ENCODE data around the gene DSCAM. TPM values are rescaled to one million over a fixed set of nuclear protein-coding genes. Genes with fewer than 3 reads are reported as not detected.

The DSCAM gene
- total and polyA plus RNA-seq, 4 donors = 0.02 to 0.25 (median 0.09) TPM

- Histone ChIP-seq H3K9me3 (ENCODE audit: control insufficient read depth in 4 of 4, insufficient read depth in 3 of 4, low read length in 3 of 4) (peaks cover 0 to 2% (median 0%) of the 10 kb centered on the region in 4 donors), H3K36me3 (ENCODE audit: control insufficient read depth in 4 of 4, insufficient read depth in 4 of 4, low read length in 4 of 4) (no peaks in the 10 kb centered on the region), H3K9ac (ENCODE audit: insufficient read depth in 1 of 2, low read length in 2 of 2) (no peak overlapping the region), H3K4me1 (ENCODE audit: control insufficient read depth in 5 of 5, insufficient read depth in 5 of 5, low read length in 5 of 5) (no peaks in the 10 kb centered on the region), H3K4me3 (no peak overlapping the region), H3K27me3 (ENCODE audit: control insufficient read depth in 3 of 3, insufficient read depth in 3 of 3, low read length in 2 of 3) (no peaks in the 10 kb centered on the region), H3K27ac (ENCODE audit: low read depth in 1 of 2, low read length in 1 of 2) (no peak overlapping the region)
- TF ChIP-seq, protein P1, sequence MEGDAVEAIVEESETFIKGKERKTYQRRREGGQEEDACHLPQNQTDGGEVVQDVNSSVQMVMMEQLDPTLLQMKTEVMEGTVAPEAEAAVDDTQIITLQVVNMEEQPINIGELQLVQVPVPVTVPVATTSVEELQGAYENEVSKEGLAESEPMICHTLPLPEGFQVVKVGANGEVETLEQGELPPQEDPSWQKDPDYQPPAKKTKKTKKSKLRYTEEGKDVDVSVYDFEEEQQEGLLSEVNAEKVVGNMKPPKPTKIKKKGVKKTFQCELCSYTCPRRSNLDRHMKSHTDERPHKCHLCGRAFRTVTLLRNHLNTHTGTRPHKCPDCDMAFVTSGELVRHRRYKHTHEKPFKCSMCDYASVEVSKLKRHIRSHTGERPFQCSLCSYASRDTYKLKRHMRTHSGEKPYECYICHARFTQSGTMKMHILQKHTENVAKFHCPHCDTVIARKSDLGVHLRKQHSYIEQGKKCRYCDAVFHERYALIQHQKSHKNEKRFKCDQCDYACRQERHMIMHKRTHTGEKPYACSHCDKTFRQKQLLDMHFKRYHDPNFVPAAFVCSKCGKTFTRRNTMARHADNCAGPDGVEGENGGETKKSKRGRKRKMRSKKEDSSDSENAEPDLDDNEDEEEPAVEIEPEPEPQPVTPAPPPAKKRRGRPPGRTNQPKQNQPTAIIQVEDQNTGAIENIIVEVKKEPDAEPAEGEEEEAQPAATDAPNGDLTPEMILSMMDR (IDR thresholded peaks at IDR 0.05; ENCODE audit: control extremely low read depth, extremely low read depth) = no peak
- ATAC-seq (ENCODE audit: insufficient read depth, low FRiP score) (no peak), DNase-seq (no peak)
- 88 to 92% methylated on average over 4 of the region's 4 CpGs for WGBS, 2 donors
Observed at GRCh38 chr21:40827509-40827908, 19.4 kb downstream of the DSCAM start.

- TF ChIP-seq, protein P1 (IDR thresholded peaks at IDR 0.05; ENCODE audit: control extremely low read depth, extremely low read depth) = no peak
- no peak for DNase-seq
- WGBS, 2 donors = 90% methylated on average over 7 of the region's 7 CpGs
- H3K4me3 ChIP-seq = no peak overlapping the region
- H3K36me3 ChIP-seq (ENCODE audit: control insufficient read depth in 4 of 4, insufficient read depth in 4 of 4, low read length in 4 of 4) = no peaks in the 10 kb centered on the region
- H3K27ac ChIP-seq (ENCODE audit: low read depth in 1 of 2, low read length in 1 of 2) = no peak overlapping the region
- ATAC-seq (ENCODE audit: insufficient read depth, low FRiP score) = no peak
- H3K27me3 ChIP-seq (ENCODE audit: control insufficient read depth in 3 of 3, insufficient read depth in 3 of 3, low read length in 2 of 3) = no peaks in the 10 kb centered on the region
- H3K4me1 ChIP-seq (ENCODE audit: control insufficient read depth in 5 of 5, insufficient read depth in 5 of 5, low read length in 5 of 5) = no peaks in the 10 kb centered on the region
- H3K9ac ChIP-seq (ENCODE audit: insufficient read depth in 1 of 2, low read length in 2 of 2) = no peak overlapping the region
- peaks cover 0 to 4% (median 0%) of the 10 kb centered on the region in 4 donors for H3K9me3 ChIP-seq (ENCODE audit: control insufficient read depth in 4 of 4, insufficient read depth in 3 of 4, low read length in 3 of 4)
Observed at GRCh38 chr21:40819071-40819900, 27.7 kb downstream of the DSCAM start.

DNA sequence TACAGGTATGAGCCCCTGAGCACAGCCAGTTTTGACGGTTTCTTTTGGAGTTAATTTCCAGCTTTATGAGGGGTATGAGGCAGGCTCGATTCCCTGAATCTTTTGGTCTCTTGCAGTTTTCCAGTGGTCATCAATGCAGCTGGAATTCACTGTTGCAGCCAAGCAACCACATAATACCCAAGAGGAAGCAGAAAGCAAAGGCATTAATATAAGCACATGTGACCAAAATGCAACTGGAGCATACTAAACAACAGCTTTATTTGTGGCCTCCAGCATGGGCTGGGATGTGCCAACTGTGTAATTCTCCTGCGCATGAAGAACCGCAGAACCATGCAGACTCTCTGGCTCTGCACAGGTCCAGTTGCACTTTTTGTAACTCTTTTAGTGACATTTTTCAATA, 33.0 kb downstream of the DSCAM start:
- H3K9ac ChIP-seq (ENCODE audit: insufficient read depth in 1 of 2, low read length in 2 of 2) = no peak overlapping the region
- no peaks in the 10 kb centered on the region for H3K4me1 ChIP-seq (ENCODE audit: control insufficient read depth in 5 of 5, insufficient read depth in 5 of 5, low read length in 5 of 5)
- TF ChIP-seq, protein P1 (IDR thresholded peaks at IDR 0.05; ENCODE audit: control extremely low read depth, extremely low read depth) = no peak
- DNase-seq = no peak
- 89 to 95% methylated on average over 4 of the region's 4 CpGs for WGBS, 2 donors
- peaks cover 0 to 2% (median 0%) of the 10 kb centered on the region in 4 donors for H3K9me3 ChIP-seq (ENCODE audit: control insufficient read depth in 4 of 4, insufficient read depth in 3 of 4, low read length in 3 of 4)
- no peak overlapping the region for H3K27ac ChIP-seq (ENCODE audit: low read depth in 1 of 2, low read length in 1 of 2)
- no peaks in the 10 kb centered on the region for H3K36me3 ChIP-seq (ENCODE audit: control insufficient read depth in 4 of 4, insufficient read depth in 4 of 4, low read length in 4 of 4)
- no peak overlapping the region for H3K4me3 ChIP-seq
- no peak for ATAC-seq (ENCODE audit: insufficient read depth, low FRiP score)
- no peaks in the 10 kb centered on the region for H3K27me3 ChIP-seq (ENCODE audit: control insufficient read depth in 3 of 3, insufficient read depth in 3 of 3, low read length in 2 of 3)

Measured in lung (tissue), 12 donors.